GM18867 (cell line): ENCODE data around the gene WWOX.

Experiments used
- ATAC-seq: cut with Tn5 transposase; IDR thresholded peaks from one replicate; pipeline ENCODE4 v1.9.1; 2021; ENCODE audit warnings: mild to moderate bottlenecking, moderate library complexity; ENCODE audit not compliant: unreplicated experiment

The WWOX gene

DNA sequence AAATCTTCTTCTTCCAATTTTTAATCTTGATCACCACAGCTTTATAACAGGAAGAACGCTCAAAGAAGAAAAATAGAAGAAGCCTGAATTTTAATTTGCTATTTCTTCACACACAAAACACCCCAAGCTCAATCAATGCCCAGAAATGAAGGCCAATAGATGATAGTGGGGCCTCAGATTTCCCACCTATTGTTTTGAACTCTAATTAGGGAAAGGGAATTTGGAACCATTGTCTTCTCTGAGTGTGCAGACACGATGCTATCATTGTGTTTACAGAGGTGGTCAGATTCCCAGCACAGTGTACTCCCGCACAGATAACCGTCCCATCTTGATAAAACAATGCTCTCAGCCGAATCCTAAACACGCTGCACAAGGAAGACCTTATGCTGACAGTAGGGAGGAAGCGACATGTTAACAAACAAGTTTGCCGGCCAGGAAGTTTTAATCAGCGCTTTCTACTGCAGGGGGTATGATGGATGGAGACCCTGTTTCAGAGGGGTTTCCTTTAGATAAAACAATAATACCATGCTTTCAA lies 816.4 kb downstream of the WWOX start:
- no peak for ATAC-seq

DNA sequence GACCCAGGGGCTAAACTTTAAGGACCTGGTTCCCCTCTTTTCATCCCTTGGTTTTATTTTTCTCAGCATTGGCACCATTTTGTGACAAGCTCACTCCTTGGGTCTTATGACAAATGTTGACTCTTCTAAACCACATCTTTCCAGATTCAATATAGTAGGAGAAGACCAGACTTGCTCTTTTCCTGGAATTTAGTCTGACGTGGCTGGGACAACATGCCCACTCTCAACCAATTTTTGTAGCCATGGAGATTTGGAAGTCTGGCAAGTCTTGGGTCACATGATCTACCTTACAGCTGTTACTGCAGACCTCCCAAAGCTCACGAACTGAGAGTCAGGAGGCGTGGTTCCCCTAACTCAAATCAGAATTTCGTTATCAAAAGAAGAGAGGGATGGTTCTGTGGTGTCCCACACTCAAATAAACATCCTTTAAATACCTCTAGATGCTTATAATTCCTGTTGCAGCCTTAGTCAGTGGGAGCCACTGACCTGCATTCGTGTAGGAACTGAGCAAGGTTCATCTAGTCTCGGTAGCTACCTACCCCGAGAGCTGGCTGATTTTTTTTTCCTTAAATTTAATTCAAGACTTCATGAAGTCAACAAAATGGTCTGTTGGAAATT lies 817.6 kb downstream of the WWOX start:
- ATAC-seq = no peak

DNA sequence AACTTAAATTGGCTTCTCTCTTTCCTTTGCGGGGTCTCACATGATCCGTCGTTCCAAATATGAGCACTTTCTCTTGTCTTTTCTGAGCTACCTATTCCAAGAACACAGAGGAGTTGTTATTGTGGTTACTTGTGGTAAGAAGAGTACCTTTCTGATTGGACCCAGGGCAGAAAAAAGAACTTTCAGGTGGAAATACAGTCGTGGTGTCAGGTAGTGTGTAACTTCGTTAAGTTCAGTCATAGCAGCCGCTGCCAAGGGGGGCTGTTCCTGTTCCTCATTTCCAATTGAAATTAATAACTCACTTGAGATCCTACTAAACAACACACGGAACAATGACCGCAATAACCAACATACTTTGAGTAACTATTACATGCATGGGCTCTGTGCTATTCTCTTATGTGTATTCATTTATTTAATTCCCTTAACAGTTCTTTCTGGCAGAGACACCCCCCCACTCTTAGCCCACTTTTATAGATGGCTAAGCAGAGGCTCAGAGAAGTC lies 819.4 kb downstream of the WWOX start:
- ATAC-seq = no peak

DNA sequence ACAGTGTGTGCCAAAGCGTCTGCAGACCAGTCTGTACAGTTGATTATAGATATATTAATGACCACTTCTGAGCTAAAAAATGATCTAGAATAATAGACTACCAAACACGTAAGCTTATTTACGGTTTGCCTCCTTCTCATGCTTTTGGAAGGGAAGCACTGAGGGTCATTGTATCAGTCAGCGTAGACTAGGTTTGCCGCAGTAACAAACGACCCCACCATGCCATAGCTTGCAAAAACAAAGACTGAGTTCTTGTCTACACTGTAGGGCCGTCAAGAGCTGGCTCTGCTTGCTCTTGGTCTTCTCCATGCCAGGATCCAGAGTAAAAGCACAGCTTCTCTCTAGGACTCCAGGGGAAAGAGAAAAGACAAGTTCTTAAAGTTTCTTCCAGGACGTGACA lies 820.4 kb downstream of the WWOX start:
- ATAC-seq = no peak

DNA sequence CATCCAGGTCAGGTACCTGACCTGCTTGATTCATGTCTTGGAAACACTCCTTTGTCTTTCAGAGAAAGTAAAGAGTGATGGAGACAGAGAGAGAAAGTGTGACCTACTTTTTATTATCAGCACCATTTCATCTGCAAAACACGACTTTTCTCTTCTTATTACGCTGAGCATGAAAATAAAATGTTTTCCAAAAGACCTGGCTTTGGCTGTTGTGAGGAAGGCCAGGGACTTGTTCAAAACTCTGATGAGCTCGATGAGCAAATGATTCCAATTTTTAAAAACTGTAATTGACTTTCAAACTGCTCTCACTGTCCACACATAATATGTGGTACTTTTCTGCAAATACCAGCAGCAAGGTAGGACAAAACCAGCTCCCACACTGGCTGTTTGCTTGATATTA lies 821.2 kb downstream of the WWOX start:
- ATAC-seq = no peak

DNA sequence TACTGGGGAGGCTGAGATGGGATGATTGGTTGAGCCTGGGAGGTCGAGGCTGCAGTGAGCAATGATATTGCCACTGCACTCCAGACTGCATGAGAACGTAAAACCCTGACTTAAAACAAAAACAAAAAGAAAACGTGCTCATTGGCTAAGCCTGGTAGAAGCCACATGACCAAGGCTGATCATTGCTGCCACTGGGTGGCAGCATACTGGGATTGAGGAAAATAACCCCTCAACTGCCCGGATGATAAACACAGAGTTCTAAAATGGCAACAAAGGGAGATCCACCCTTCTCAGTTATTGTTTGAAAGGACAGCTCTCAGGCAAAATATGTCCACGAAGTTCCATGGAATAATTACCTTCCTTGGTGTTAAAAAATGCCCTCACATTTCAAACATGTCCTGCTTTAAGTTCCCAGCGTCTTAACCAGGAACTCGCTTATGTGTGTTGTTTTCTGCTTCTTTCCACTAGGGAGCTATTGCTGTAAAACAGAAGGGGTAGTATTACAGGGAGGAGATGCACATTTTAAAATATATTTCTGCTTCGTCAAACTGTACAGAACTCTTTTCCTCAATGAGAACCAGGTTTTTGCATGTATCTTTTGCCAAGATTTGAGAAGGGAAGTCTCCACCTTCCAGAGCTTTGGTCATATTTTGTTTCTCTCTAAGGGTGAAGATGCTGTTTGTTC lies 825.8 kb downstream of the WWOX start:
- no peak for ATAC-seq

DNA sequence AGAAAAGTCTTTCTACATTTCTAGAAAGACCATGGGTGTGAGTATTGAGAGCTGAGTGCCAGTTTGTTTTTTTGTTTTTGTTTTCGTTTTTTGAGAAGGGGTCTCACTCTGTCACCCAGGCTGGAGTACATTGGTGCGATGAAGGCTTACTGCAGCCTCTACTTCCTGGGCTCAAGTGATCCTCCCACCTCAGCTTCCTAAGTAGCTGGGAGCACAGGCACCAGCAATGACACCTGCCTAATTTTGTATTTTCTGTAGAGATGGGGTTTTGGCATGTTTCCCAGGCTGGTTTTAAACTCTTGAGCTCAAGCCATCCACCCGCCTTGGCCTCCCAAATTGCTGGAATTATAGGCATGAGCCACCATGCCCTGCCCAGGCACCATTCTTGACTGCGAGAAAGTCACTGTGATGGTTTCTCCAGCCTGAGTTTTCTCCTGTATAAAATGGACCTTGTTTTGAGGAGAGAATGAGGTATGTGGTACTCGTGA lies 827.3 kb downstream of the WWOX start:
- no peak for ATAC-seq

DNA sequence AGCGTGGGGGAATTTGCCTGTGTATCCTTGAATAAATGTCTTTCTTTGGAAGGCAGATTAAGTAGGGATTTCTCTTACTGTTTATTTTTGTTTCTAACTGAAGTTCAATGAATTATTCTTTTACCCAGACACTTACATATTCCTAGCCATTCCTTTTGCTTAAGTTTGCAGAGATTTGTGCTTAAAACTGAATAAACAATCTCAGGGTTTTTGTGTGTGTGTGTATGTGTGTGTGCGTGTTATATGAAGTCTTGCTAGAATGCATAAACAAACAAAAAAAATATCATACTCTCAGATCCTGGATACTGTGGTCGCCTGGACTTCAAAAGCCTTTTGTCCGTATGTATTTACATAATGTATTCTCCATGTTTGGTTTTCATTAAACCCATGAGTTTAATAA lies 828.3 kb downstream of the WWOX start:
- no peak for ATAC-seq

DNA sequence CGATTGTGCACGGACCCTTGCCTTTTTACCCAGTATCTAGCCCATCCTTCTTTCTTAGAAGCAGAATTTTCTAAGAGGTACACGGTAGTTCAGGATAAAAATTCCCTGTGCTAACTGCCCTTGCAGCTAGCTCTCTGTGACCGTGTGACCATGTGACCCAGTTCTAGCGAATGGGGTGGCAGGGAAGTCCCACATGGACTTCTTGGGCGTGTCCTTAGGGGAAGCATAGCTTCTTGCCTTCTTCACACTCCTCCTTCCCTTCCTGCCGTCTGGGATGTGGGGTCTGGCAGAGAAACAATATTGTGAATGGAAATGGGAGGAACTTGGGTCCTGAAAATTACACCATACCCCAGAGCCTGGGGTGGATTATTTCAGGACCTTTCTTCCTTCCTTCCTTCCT lies 830.4 kb downstream of the WWOX start:
- ATAC-seq = no peak

DNA sequence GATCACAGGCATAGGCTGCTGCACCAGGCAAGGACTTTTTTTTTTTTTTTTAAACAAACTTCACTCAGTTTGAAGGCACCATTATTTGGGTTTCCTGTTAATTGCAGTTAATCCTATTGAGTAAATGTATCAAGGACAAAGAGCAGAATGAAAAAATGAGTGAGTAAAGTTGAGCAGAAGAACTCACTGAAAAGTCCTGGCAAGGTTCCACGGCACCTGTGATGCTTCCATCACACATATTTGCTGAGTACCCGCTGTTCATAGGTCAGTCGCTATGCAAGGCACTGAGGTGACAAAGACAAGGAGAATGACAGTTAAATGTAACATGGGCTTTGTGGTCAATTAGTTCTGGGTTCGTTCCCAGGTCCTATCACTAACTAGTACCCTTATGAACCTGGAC lies 831.1 kb downstream of the WWOX start:
- no peak for ATAC-seq

DNA sequence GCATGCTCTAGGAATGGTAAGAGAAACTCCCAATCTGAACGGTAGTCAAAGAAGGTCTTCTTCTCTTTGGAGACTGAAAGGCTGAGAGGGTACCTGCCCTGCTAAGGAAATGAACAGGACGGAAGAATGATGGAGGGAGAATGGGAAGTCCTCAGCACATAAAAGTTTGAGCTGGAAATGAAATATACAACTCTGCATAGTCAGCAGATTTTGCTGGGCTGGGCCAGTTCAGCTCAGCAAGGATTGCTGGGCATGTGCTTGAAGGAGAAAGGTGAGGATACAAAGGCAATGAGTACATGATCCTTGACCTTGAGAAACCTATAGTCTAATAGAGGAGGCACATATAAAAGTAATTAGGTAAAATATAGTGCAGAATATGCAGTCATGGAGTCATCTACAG lies 831.8 kb downstream of the WWOX start:
- ATAC-seq = no peak

DNA sequence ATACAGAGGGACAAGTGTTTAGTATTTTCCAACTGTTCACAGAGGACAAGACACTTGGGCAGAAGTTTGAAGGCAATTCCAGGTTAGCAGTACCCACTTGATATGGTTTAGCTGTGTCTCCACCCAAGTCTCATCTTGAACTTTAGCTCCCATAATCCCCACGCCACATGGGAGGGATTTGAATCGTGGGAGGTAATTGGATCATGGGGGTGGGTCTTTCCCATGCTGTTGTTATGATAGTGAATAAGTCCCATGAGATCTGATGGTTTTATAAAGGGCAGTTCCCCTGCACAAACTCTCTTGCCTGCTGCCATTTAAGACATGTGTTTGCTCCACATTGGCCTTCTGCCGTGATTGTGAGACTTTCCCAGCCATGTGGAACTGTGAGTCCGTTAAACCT lies 832.2 kb downstream of the WWOX start:
- no peak for ATAC-seq

DNA sequence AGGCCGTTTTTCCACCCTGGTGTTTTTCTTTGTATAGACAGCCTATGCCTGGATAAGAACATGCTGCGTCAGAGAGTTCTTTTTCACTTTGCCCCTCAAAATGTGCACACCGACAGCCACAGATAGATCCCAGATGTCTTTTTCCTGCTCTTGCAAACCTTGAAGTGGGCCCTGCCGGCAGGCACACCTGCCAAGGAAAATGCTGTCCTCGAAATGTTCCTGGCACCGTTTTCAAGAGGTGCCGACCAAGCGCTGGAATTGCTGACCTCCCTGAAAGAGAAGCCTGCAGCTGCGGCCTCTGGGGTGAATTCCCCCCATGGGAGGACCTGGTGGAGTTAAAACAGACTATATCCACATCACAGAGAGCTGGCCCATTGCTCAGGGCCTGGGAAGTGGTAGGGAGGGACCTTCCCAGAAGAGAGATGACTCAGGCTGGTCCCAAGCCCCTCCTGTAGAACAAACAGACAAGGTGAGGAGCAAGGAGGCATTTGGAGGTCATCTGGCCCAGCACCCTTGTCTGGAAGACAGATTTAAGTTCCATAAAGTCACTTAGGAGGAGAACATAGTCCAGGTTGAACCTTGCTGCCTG lies 833.0 kb downstream of the WWOX start:
- ATAC-seq = no peak

DNA sequence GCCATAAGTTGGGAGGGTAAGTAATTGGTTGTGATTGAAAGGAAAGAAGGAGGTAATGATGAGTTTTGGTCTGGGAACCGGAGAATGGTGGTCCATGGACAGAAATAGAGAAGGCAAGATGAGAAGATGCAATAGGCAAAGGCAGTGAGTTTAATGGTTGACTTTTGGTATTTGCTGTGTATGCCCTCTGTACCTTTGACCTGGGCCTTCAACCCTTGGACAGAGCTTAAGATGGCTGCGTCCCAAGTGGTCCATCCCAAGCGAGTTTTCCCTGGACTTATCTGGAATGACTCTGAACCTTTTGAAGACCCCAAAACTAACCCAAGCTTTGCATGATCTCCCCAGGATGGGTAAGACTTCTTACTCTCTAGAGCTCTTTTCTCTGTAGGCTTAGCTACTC lies 836.6 kb downstream of the WWOX start:
- no peak for ATAC-seq

DNA sequence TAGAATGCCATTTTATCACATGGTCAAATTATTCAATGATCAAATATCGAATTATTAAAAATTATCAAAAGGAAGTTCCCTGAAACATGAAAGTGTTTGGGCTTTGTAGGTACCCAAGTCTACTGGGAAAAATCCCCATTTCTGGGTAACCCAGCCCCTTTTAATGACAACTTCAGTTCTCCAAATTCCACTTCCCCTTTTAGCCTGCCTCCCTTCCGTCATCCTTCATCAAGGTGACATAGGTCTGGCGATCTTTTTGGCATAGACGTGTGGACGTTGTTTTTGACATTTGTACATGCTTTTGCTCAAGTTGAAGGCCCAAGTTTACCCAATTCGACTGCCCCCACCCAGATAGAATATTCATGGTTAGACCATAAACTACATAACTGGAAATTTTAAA lies 840.1 kb downstream of the WWOX start:
- no peak for ATAC-seq

DNA sequence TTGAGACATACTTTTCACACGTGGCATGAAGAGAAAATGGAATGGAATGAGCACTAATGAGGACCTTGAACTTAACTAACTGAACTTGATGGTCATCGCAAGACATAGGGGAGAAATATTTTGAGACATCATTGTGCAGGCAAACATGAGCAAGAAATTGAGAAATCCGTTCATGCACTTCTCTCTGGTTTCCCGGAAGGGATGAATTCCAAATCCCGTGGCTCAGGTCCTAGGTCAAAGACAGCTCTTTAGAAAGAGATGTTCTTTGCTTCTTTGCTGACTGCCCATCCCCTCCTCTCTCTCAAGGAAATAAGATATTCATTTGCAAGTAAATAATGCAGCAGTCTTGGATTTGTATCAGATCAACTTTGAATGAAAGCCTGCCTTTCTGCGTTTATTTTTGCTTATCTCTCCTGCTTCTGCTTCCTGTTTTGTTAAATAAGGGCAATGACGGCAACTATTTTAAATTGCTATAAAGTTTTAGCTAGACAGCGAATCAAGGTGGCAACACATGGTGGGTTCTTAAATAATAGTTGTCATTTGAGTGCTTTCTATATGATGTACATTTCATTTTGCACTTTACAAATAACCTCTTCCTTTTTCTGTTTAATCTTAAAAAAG lies 843.3 kb downstream of the WWOX start:
- no peak for ATAC-seq

DNA sequence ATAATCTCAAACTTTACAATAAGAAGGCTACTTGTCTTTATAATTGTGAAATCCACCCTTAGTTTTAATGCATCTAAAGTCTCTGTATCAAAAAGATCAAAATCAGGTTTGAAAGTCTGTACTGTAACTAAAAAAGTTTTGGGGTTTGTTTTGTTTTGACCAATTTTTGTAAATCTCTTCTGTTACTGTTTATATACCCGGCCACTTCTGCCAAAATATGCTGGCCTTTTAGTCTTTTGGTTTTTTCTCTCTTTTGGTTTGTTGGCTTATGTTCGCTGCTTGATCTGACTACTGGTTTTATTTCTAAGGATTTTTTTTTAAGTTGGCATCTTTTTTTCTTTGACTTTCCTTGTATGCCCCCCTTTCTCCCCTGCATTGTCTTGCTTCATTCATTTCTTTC lies 845.9 kb downstream of the WWOX start:
- no peak for ATAC-seq

DNA sequence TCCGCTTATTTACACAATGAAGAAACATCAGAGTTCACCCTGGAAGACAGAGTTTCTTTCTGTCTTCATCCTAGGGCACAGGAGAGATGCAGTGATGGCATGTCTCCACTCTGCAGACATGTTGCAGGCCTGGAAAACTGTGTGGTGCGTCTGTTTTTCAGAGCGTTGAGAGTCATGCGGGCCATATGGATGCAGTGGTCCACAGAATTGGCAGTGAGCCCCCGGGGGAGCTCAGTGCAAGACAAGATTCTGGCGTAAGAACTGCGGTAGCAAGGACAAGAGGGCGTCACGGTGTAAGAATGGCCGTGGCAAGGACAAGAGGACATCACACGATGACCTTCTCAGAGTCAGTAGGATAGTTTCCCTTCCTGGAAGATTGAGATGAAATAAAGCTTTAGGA lies 847.1 kb downstream of the WWOX start:
- ATAC-seq = no peak

DNA sequence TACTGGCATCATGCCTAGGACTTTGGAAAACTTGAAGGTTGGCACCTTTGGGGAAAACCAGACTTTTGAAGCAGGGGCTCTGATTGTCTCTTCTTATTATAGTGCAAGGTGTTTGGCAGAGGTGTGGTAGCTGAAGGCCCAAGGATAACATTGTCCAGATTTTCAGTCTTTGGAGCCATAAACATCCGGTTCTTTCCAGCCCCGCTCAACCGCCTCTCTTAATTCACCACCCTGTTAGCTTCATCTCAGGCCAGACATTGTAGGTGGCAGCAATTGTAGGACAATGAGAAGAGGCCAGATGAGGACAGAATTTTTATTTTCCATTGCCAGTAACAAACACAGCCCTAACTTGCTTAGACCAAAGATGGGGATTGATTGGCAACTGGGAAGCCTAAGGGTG lies 851.3 kb downstream of the WWOX start:
- no peak for ATAC-seq

DNA sequence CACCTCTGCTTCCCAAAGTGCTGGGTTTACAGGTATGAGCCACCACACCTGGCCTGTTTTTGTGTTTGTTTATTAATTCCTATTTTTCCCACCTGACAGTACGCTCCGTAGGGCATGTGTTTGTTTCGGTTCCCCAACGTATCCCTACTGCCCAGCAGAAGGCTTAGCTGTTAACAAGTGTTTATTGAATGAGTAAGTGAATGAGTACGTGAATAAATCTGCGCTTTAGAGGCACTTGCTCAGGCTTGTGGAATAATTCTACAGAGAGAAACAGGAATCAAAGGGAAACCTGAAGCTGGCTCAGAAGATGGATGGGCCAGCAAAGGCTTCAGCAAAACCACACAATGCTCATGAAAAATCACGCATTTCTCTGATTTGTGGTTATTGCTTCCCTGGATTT lies 853.2 kb downstream of the WWOX start:
- ATAC-seq = no peak

DNA sequence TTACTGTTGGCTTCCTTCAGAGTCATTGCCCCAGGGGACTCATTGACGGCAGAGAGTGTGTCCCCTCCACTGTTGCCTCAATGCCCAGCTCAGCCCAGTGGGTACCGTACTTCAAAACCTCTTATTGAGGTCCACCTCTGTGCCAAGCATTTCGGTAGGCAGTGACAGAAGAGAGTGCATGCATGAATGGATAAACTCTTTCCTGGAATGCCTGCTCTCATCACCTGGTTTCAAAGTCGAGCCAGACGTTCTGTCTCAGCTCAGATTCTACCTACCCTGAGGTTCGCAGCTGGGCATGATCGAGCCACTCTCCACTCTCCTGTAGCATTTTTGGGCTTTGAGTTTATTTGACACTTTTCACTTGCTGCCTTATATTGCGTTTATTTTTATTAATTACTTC lies 854.1 kb downstream of the WWOX start:
- no peak for ATAC-seq

DNA sequence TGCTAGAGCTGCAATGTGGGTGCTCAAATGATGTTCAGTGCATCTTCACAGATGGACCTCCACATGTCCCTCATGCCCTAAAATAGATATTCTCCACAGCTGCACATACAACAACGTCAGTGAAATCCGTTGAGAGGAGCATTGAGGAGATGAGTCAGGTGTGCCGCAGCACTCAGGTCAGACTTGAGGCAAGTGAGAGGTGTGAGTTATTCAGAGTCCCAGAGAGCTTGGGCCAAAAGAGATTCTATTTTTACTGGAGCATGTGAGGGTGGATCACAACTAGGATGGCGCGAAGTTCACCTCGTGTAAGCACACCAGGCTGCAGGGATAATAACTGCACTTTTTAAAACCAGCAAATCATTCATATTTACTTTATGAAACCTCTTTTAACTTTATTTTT lies 855.8 kb downstream of the WWOX start:
- ATAC-seq = no peak
